Activated naive CD8-positive, alpha-beta T cell treated with anti-CD3 and anti-CD28 coated beads, Interleukin-2, amount 50 U/mL, for 24 hours (primary cell): Measurements from ENCODE around the gene ERCC5.

Source experiments
- ATAC-seq: fragments of 150-1000 bp; cut with Tn5 transposase; one replicate; pipeline ENCODE4 v1.10.0; 2021
- DNase-seq: peaks from one replicate; pipeline ENCODE4 v3.0.0; 2021
- H3K27ac Mint-ChIP-seq: one replicate; pipeline ENCODE4 v1.8.0; 2021; ENCODE audit warnings: mild to moderate bottlenecking, mixed read lengths
- H3K27me3 Mint-ChIP-seq: one replicate; pipeline ENCODE4 v1.8.0; 2021; ENCODE audit warnings: mixed read lengths
- H3K36me3 Mint-ChIP-seq: one replicate; pipeline ENCODE4 v1.8.0; 2021; ENCODE audit warnings: low read depth, mixed read lengths
- H3K4me1 Mint-ChIP-seq: one replicate; pipeline ENCODE4 v1.8.0; 2021; ENCODE audit warnings: mixed read lengths
- H3K4me3 Mint-ChIP-seq: one replicate; pipeline ENCODE4 v1.8.0; 2021; ENCODE audit warnings: mild to moderate bottlenecking, moderate library complexity, mixed read lengths
- H3K9me3 Mint-ChIP-seq: one replicate; pipeline ENCODE4 v1.8.0; 2021; ENCODE audit warnings: mixed read lengths

ERCC5 gene

DNA sequence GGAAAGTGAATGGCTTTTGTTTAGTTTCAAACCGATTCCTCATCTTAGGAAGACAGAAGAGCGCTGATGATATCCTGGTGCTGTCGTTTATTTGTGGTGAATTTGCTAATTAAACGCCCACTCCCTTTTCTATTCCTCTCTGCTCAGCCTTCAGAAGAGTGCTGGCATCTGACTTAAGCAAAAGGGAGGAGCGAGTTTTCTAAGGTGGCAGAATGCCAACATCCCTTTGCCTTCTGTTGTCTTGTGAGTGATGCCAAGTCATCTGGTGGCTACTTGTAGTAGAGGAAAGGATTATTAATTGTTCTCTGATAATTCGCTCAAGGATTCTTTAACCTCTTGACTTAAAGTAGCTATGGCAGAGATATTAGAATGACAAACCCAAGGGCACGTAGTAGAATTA is 68.1 kb downstream of the ERCC5 start:
- no peak overlapping the region for H3K27ac Mint-ChIP-seq
- no peak overlapping the region for H3K4me3 Mint-ChIP-seq
- no peaks in the 10 kb centered on the region for H3K36me3 Mint-ChIP-seq
- peaks cover 9% of the 10 kb centered on the region for H3K27me3 Mint-ChIP-seq
- no peaks in the 10 kb centered on the region for H3K9me3 Mint-ChIP-seq
- no peaks in the 10 kb centered on the region for H3K4me1 Mint-ChIP-seq
- no peak for DNase-seq
- no peak for ATAC-seq

- Mint-ChIP-seq H3K9me3 (no peaks in the 10 kb centered on the region), H3K27me3 (peaks cover 9% of the 10 kb centered on the region), H3K4me3 (no peak overlapping the region), H3K4me1 (no peaks in the 10 kb centered on the region), H3K27ac (no peak overlapping the region), H3K36me3 (no peaks in the 10 kb centered on the region)
- DNase-seq, result no peak
- ATAC-seq, result no peak
Observed at GRCh38 chr13:102914339-102914930, 68.6 kb downstream of the ERCC5 start.

DNA sequence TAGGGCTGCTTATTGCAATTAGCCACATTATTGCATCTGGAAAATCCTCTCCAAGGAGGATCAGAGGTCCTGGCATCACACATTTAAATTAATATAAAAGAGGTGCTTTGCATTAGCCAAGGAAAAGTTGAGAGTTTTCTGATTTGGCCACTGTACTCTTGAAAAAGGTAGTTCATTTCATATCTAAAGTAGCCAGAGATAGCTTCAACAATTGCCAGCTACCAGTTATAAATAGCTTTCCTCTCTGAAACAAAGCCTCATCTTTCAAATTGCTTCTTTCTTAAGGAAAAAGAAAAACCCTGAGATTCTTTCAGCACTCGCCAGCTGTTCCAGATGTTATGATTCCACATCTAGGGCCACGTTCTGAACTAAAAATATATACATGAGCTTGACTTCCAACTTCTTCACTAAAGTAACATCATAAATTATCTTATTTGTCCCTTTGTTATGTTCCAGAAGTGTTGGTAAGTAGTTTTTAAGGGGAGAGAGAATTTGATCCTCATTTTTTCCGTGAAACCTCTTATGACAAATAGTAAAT is 69.6 kb downstream of the ERCC5 start:
- no peak for ATAC-seq
- H3K9me3 Mint-ChIP-seq, result no peaks in the 10 kb centered on the region
- H3K27ac Mint-ChIP-seq, result no peak overlapping the region
- no peak for DNase-seq
- no peaks in the 10 kb centered on the region for H3K4me1 Mint-ChIP-seq
- no peaks in the 10 kb centered on the region for H3K36me3 Mint-ChIP-seq
- H3K27me3 Mint-ChIP-seq, result peaks cover 9% of the 10 kb centered on the region
- H3K4me3 Mint-ChIP-seq, result no peak overlapping the region

- DNase-seq, result no peak
- H3K4me1 Mint-ChIP-seq, result no peaks in the 10 kb centered on the region
- H3K36me3 Mint-ChIP-seq, result no peaks in the 10 kb centered on the region
- H3K4me3 Mint-ChIP-seq, result no peak overlapping the region
- no peak for ATAC-seq
- H3K27me3 Mint-ChIP-seq, result peaks cover 15% of the 10 kb centered on the region
- no peak overlapping the region for H3K27ac Mint-ChIP-seq
- no peaks in the 10 kb centered on the region for H3K9me3 Mint-ChIP-seq
Observed at GRCh38 chr13:102917019-102917418, 71.2 kb downstream of the ERCC5 start.

GRCh38 chr13:102922184-102922583 is 76.4 kb downstream of the ERCC5 start:
- Mint-ChIP-seq H3K27ac (no peak overlapping the region), H3K4me3 (no peak overlapping the region), H3K36me3 (no peaks in the 10 kb centered on the region), H3K9me3 (peaks cover 15% of the 10 kb centered on the region), H3K27me3 (peaks cover 10% of the 10 kb centered on the region), H3K4me1 (no peaks in the 10 kb centered on the region)
- ATAC-seq, result no peak
- no peak for DNase-seq
